Nephron (organoid): ENCODE data around the gene GPR3.
A peak's percentile ranks its signal among the peaks of the same experiment; 100 is the strongest.

Source experiments
- H3K27ac Mint-ChIP-seq, 3 experiments: 2 replicates each; pipeline ENCODE4 v1.8.0; 2020; ENCODE audit warnings: mixed read lengths in 3 of 3, mild to moderate bottlenecking in 2 of 3, moderate library complexity in 1 of 3
- H3K27me3 Mint-ChIP-seq: 2 replicates; pipeline ENCODE4 v1.8.0; 2021; ENCODE audit warnings: low read depth, mild to moderate bottlenecking, moderate library complexity, mixed read lengths
- H3K36me3 Mint-ChIP-seq: 2 replicates; pipeline ENCODE4 v1.8.0; 2020; ENCODE audit warnings: low read depth, mixed read lengths
- H3K4me1 Mint-ChIP-seq: 2 replicates; pipeline ENCODE4 v1.8.0; 2020; ENCODE audit warnings: mixed read lengths
- H3K4me3 Mint-ChIP-seq, 3 experiments: 2 replicates each; pipeline ENCODE4 v1.8.0; 2020; ENCODE audit warnings: mild to moderate bottlenecking in 3 of 3, mixed read lengths in 3 of 3, moderate library complexity in 2 of 3
- H3K9me3 Mint-ChIP-seq: 2 replicates; pipeline ENCODE4 v1.8.0; 2020; ENCODE audit warnings: mixed read lengths
- CTCF ChIP-seq, 3 experiments: fragments of 200-600 bp; sonication (generic); IDR thresholded peaks; one replicate each; pipeline ENCODE4 v1.5.0; 2021; ENCODE audit warnings: antibody characterized with exemption in 3 of 3; ENCODE audit not compliant: unreplicated experiment in 3 of 3

GPR3 gene

GRCh38 chr1:27361044-27361402, 31.4 kb upstream of the GPR3 start:
- H3K27ac Mint-ChIP-seq = no peak overlapping the region
- no peaks in the 10 kb centered on the region for H3K9me3 Mint-ChIP-seq

GRCh38 chr1:27361553-27361952, 30.9 kb upstream of the GPR3 start:
- H3K9me3 Mint-ChIP-seq = no peaks in the 10 kb centered on the region
- TF ChIP-seq CTCF (IDR thresholded peaks at IDR 0.05; ENCODE audit: unreplicated experiment in 3 of 3) = no peak
- H3K4me3 Mint-ChIP-seq = peak overlapping the region in 1 of 3 experiments; percentile 51
- peaks cover 30% of the 10 kb centered on the region for H3K27me3 Mint-ChIP-seq
- no peak overlapping the region for H3K27ac Mint-ChIP-seq
- H3K36me3 Mint-ChIP-seq = peaks cover 4% of the 10 kb centered on the region
- H3K4me1 Mint-ChIP-seq = peaks cover 18% of the 10 kb centered on the region

More at GRCh38 chr1:27361044-27361402, 31.4 kb upstream of the GPR3 start:
- Mint-ChIP-seq H3K27me3 (peaks cover 30% of the 10 kb centered on the region), H3K36me3 (peaks cover 4% of the 10 kb centered on the region), H3K4me3 (peak overlapping the region in 2 of 3 experiments; percentile 51 to 66), H3K4me1 (peaks cover 18% of the 10 kb centered on the region)
- TF ChIP-seq CTCF (IDR thresholded peaks at IDR 0.05; ENCODE audit: unreplicated experiment in 3 of 3) = no peak

- H3K27ac Mint-ChIP-seq = peak overlapping the region in 2 of 3 experiments; percentile 25 to 45
- peaks cover 28% of the 10 kb centered on the region for H3K4me1 Mint-ChIP-seq
- H3K4me3 Mint-ChIP-seq = peak overlapping the region; percentile 32 to 48 (median 40)
- H3K9me3 Mint-ChIP-seq = no peaks in the 10 kb centered on the region
- peaks cover 2% of the 10 kb centered on the region for H3K36me3 Mint-ChIP-seq
- TF ChIP-seq CTCF (IDR thresholded peaks at IDR 0.05; ENCODE audit: unreplicated experiment in 3 of 3) = no peak
- peaks cover 25% of the 10 kb centered on the region for H3K27me3 Mint-ChIP-seq
These were observed 28.4 kb upstream of the GPR3 start for GRCh38 chr1:27363766-27364695.

GRCh38 chr1:27364696-27365371, 27.6 kb upstream of the GPR3 start:
- H3K4me1 Mint-ChIP-seq = peaks cover 27% of the 10 kb centered on the region
- H3K27me3 Mint-ChIP-seq = peaks cover 17% of the 10 kb centered on the region
- peak overlapping the region; percentile 88 to 93 (median 91) for H3K4me3 Mint-ChIP-seq
- TF ChIP-seq CTCF (IDR thresholded peaks at IDR 0.05; ENCODE audit: unreplicated experiment in 3 of 3) = no peak
- H3K27ac Mint-ChIP-seq = peak overlapping the region; percentile 87 to 92 (median 88)
- no peaks in the 10 kb centered on the region for H3K9me3 Mint-ChIP-seq
- no peaks in the 10 kb centered on the region for H3K36me3 Mint-ChIP-seq

- Mint-ChIP-seq H3K4me1 (peaks cover 23% of the 10 kb centered on the region), H3K27me3 (peaks cover 11% of the 10 kb centered on the region), H3K4me3 (peak overlapping the region; percentile 88 to 93 (median 91)), H3K9me3 (no peaks in the 10 kb centered on the region), H3K27ac (peak overlapping the region; percentile 87 to 92 (median 88)), H3K36me3 (no peaks in the 10 kb centered on the region)
- TF ChIP-seq CTCF (IDR thresholded peaks at IDR 0.05; ENCODE audit: unreplicated experiment in 3 of 3) = no peak
These were observed 26.9 kb upstream of the GPR3 start for GRCh38 chr1:27365372-27366112.
